HEK293T (cell line): ENCODE measurements around the gene NDFIP1.

Source experiments
- BHLHE40 ChIP-seq: fragments of 450-650 bp; IDR thresholded peaks from 2 replicates; pipeline ENCODE4 v1.6.1; 2016; ENCODE audit warnings: mild to moderate bottlenecking, moderate library complexity, borderline replicate concordance
- ELF4 ChIP-seq: fragments of 450-650 bp; IDR thresholded peaks from 2 replicates; pipeline ENCODE4 v1.6.1; 2017; ENCODE audit warnings: antibody characterized with exemption
- FOXM1 ChIP-seq: fragments of 450-650 bp; IDR thresholded peaks from 2 replicates; pipeline ENCODE4 v1.6.1; 2017; ENCODE audit warnings: mild to moderate bottlenecking, borderline replicate concordance
- HDGF ChIP-seq: fragments of 450-650 bp; IDR thresholded peaks from 2 replicates; pipeline ENCODE4 v1.6.1; 2017; ENCODE audit warnings: antibody characterized with exemption, borderline replicate concordance
- LEF1 ChIP-seq: fragments of 450-650 bp; IDR thresholded peaks from 2 replicates; pipeline ENCODE4 v1.6.1; 2017; ENCODE audit warnings: mild to moderate bottlenecking, borderline replicate concordance
- SP1 ChIP-seq: fragments of 450-650 bp; IDR thresholded peaks from 2 replicates; pipeline ENCODE4 v1.6.1; 2017
- SUZ12 ChIP-seq: fragments of 450-650 bp; IDR thresholded peaks from 2 replicates; pipeline ENCODE4 v1.6.1; 2016; ENCODE audit warnings: mild to moderate bottlenecking

- TF ChIP-seq ELF4 (no peak), SP1 (no peak), HDGF (no peak), BHLHE40 (no peak), LEF1 (no peak), SUZ12 (no peak), FOXM1 (no peak)
Observed at GRCh38 chr5:142176255-142176654, 67.7 kb downstream of the NDFIP1 start.
